Ammon's horn (tissue), 1 donor: ENCODE results near the gene PNKD.

Experiments
- DNase-seq: peaks from one replicate; pipeline ENCODE4 v3.0.0-alpha.2; 2016; ENCODE audit warnings: low spot score

PNKD gene

GRCh38 chr2:218395826-218396687 lies 125.7 kb downstream of the PNKD start:
- peak; percentile 95 for DNase-seq
